ENCODE data around the gene MACF1.
"Not testable (repeated sequence)": the region's sequence is repeated elsewhere in the genome, so short reads cannot be mapped to it uniquely, and the experiment has no call there.

Gene MACF1

GRCh38 chr1:39204441-39205081, at the start of gene MACF1:
Gene MACF1, plus strand, starts transcription at chr1:39204695. Its CDS starts 328 bp downstream, at chr1:39205023.
- no peak for DNase-seq

- DNase-seq = no peak
Observed at GRCh38 chr1:39157304-39157703, 47.2 kb upstream of the MACF1 start.

GRCh38 chr1:39158327-39159086, 46.0 kb upstream of the MACF1 start:
- peak; percentile 84 for DNase-seq

GRCh38 chr1:39159224-39160036, 45.1 kb upstream of the MACF1 start:
- DNase-seq = no peak

GRCh38 chr1:39160703-39161102, 43.8 kb upstream of the MACF1 start:
- DNase-seq = no peak

- DNase-seq = not testable (repeated sequence)
Observed at GRCh38 chr1:39161811-39162210, 42.7 kb upstream of the MACF1 start.

- DNase-seq = no peak
Observed at GRCh38 chr1:39163469-39163868, 41.0 kb upstream of the MACF1 start.

- DNase-seq = no peak
Observed at GRCh38 chr1:39164256-39164655, 40.2 kb upstream of the MACF1 start.

- DNase-seq = no peak
Observed at GRCh38 chr1:39165049-39165448, 39.4 kb upstream of the MACF1 start.

- no peak for DNase-seq
Observed at GRCh38 chr1:39165488-39165887, 39.0 kb upstream of the MACF1 start.

GRCh38 chr1:39167632-39168209, 36.8 kb upstream of the MACF1 start:
- DNase-seq = no peak

GRCh38 chr1:39168301-39169080, 36.0 kb upstream of the MACF1 start:
- no peak for DNase-seq

- peak; percentile 98 for DNase-seq
Observed at GRCh38 chr1:39170731-39171667, 33.5 kb upstream of the MACF1 start.

- no peak for DNase-seq
Observed at GRCh38 chr1:39173119-39173994, 31.1 kb upstream of the MACF1 start.

- DNase-seq = no peak
Observed at GRCh38 chr1:39173995-39174380, 30.5 kb upstream of the MACF1 start.

- no peak for DNase-seq
Observed at GRCh38 chr1:39174390-39175081, 30.0 kb upstream of the MACF1 start.

GRCh38 chr1:39177706-39178105, 26.8 kb upstream of the MACF1 start:
- DNase-seq = no peak

- no peak for DNase-seq
Observed at GRCh38 chr1:39178541-39179431, 25.7 kb upstream of the MACF1 start.

- no peak for DNase-seq
Observed at GRCh38 chr1:39181311-39181710, 23.2 kb upstream of the MACF1 start.

Data from NCI-H2171 treated with DMSO at 0.1 percent for 48 hours (cell line).